SHP77 treated with DMSO at 0.1 percent for 48 hours (cell line): ENCODE results near the gene CLEC9A.

Experiments
- DNase-seq: peaks from one replicate; lab custom pipeline; 2025; lab: John Stamatoyannopoulos, UW

The CLEC9A gene

DNA sequence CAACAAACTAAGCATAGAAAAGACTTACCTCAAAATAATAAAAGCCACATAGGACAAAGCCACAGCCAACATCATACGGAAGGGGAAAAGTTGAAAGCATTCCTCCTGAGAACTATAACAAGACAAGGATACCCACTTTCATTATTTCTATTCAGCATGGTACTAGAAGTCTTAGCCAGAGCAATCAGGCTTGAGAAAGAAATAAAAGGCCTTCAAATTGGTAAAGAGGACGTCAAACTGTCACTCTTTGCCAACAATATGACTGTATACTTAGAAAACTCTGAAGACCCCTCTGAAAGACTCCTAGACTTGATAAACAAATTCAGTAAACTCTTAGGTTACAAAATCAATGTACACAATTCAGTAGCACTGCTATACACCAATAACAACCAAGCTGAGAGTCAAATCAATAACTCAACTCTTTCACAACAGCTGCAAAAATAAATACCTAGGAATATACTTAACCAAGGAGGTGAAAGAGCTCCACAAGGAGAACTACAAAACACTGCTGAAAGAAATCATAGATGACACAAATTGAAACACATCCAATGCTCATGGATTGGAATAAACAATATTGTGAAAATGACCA lies 79.9 kb downstream of the CLEC9A start:
- DNase-seq, result no peak

DNA sequence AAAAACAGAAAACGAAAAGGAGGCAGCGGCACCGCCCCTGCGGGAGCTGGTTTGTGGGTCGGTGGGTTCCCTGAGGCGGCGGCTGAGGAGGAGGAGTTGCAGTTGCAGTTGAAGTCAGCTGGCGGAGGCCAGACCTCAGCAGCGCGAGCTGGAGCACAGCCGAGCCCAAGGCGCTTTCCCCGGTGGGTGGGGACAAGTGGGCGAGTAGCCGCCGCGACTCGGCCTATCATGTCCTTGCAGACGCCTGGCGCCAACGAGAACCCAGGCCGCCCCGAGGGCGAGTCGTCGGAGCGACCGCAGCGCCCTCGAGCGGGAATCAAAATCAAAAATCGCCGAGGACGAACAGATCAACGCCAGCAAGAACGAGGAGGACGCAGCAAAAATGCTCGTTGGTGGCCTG lies 81.0 kb downstream of the CLEC9A start:
- no peak for DNase-seq

DNA sequence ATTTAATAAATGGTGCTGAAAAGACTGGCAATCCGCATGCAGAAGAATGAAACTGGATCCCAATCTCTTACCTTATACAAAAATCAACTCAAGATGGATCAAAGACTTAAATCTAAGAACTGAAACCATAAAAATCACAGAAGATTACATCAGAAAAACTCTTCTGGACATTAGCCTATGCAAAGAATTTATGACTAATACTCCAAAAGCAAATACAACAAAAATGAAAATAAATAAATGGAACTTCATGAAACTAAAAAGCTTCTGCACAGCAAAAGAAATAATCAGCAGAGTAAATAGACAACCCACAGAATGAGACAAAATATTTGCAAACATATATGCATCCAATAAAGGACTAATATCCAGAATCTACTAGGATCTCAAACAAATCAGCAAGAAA lies 82.6 kb downstream of the CLEC9A start:
- DNase-seq, result no peak

DNA sequence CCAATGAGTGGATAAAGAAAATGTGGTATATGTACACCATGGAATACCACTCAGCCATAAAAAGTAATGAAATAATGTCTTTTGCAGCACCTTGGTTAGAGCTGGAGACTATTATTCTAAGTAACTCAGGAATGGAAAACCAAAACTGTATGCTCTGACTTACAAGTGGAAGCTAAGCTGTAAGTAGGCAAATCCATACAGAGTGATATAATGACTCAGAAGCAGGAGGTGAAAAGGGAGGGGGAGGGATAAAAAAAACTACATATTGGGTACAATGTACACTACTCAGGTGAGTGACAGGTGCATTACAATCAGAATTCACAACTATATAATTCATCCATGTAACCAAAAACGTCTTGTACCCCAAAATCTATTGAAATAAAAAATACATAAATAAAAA lies 83.4 kb downstream of the CLEC9A start:
- DNase-seq, result no peak

DNA sequence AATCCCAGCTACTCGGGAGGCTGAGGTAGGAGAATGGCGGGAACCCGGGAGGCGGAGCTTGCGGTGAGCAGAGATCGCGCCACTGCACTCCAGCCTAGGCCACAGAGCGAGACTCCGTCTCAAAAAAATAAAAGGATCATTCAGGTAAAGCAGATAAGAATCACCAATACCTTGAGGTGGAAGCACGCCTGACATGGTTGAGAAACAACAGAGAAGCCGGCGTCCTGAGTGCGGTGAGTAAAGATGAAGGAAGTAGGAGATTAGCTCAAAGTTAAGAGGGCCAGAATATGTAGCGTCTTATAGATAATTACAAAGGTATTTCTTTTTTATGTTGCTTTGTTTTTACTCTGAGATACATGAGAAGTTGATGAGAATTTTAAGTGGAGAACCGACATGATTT lies 84.8 kb downstream of the CLEC9A start:
- no peak for DNase-seq
